ENCODE measurements around the gene SKA3. TPM values are rescaled to one million over a fixed set of nuclear protein-coding genes. Genes with fewer than 3 reads are reported as not detected.
"Not testable (repeated sequence)": the region's sequence is repeated elsewhere in the genome, so short reads cannot be mapped to it uniquely, and the experiment has no call there.

The SKA3 gene
- 1 to 10 TPM in 1 of 7 donors, under 1 TPM in 6; 0.12 to 1.2 (median 0.43) TPM for total RNA-seq
- polyA plus RNA-seq: 1 to 10 TPM in 1 of 2 donors, under 1 TPM in 1; 0.16 to 1.6 TPM
- long read RNA-seq, donor 1: 0 reads
- long read RNA-seq, donor 2, transcript SKA3-202 (9 exons, 2,919 nt): major isoform, 6 of 8 reads
- long read RNA-seq, donor 2, partial matches to known transcripts: 0 of 8 reads
- long read RNA-seq, donor 2, other reads (novel, unspliced or antisense): 0 of 8 reads
- long read RNA-seq, donor 3, partial matches to known transcripts: 0 of 2 reads
- long read RNA-seq, donor 3, other reads (novel, unspliced or antisense): 1 of 2 reads

GRCh38 chr13:21176215-21176981 is at the start of gene SKA3, which contains the start of gene MRPL57:
TSS of gene SKA3 (minus strand) at chr13:21176552. CDS start at chr13:21176477, 75 bp downstream.
TSS of gene MRPL57 (plus strand) at chr13:21176658. CDS start at chr13:21176917, 259 bp downstream.
- no peaks in the 10 kb centered on the region for H3K9me3 ChIP-seq
- peaks cover 2% of the 10 kb centered on the region for H3K4me1 ChIP-seq (ENCODE audit: insufficient read depth)
- H3K27me3 ChIP-seq: no peaks in the 10 kb centered on the region
- peak within 1 kb of the TSS; percentile 92 for H3K4me3 ChIP-seq
- TF ChIP-seq CTCF (IDR thresholded peaks at IDR 0.05) (peak in 2 of 3 donors; percentile 39 to 60), POLR2A (IDR thresholded peaks at IDR 0.05) (peak; percentile 89), EP300 (IDR thresholded peaks at IDR 0.05) (no peak)
- DNase-seq: peak; percentile 90 to 95 (median 93)
- H3K27ac ChIP-seq: peak within 1 kb of the TSS; percentile 86 to 93
- H3K36me3 ChIP-seq: no peaks in the 10 kb centered on the region
- intact Hi-C loops (cut with DNase I): no loop called here
- WGBS, 3 donors: 0 to 1% (median 1%) methylated on average over 80 to 93 of the region's 93 CpGs

- H3K27ac ChIP-seq: no peak overlapping the region
- intact Hi-C loops (cut with DNase I): no loop called here
Measured at GRCh38 chr13:21225082-21225481, 48.7 kb upstream of the SKA3 start.

GRCh38 chr13:21221268-21221667 is 44.9 kb upstream of the SKA3 start:
- H3K27ac ChIP-seq: no peak overlapping the region
- H3K4me1 ChIP-seq (ENCODE audit: insufficient read depth): no peaks in the 10 kb centered on the region
- H3K9me3 ChIP-seq: no peaks in the 10 kb centered on the region
- TF ChIP-seq POLR2A (IDR thresholded peaks at IDR 0.05): no peak
- TF ChIP-seq CTCF (IDR thresholded peaks at IDR 0.05): no peak
- no peak for TF ChIP-seq EP300 (IDR thresholded peaks at IDR 0.05)
- H3K27me3 ChIP-seq: no peaks in the 10 kb centered on the region
- intact Hi-C loops (cut with DNase I): no loop called here
- H3K36me3 ChIP-seq: no peaks in the 10 kb centered on the region
- DNase-seq: no peak
- H3K4me3 ChIP-seq: no peak overlapping the region

More at GRCh38 chr13:21225082-21225481, 48.7 kb upstream of the SKA3 start:
- Histone ChIP-seq H3K9me3 (no peaks in the 10 kb centered on the region), H3K27me3 (no peaks in the 10 kb centered on the region), H3K4me3 (no peak overlapping the region), H3K4me1 (ENCODE audit: insufficient read depth) (no peaks in the 10 kb centered on the region), H3K36me3 (no peaks in the 10 kb centered on the region)
- WGBS, 3 donors: 78 to 87% (median 85%) methylated on average over 6 of the region's 6 CpGs
- no peak for TF ChIP-seq EP300 (IDR thresholded peaks at IDR 0.05)
- TF ChIP-seq CTCF (IDR thresholded peaks at IDR 0.05): no peak
- TF ChIP-seq POLR2A (IDR thresholded peaks at IDR 0.05): no peak
- DNase-seq: no peak

GRCh38 chr13:21219716-21220115 is 43.4 kb upstream of the SKA3 start:
- H3K36me3 ChIP-seq; intact Hi-C loops (cut with DNase I); H3K4me3 ChIP-seq; H3K27ac ChIP-seq; DNase-seq; H3K9me3 ChIP-seq; H3K27me3 ChIP-seq; H3K4me1 ChIP-seq (ENCODE audit: insufficient read depth): not testable (repeated sequence)
- 74 to 88% (median 79%) methylated on average over 3 of the region's 3 CpGs for WGBS, 3 donors

GRCh38 chr13:21219036-21219381 is 42.7 kb upstream of the SKA3 start:
- 80 to 88% (median 86%) methylated on average over 3 of the region's 3 CpGs for WGBS, 3 donors
- Histone ChIP-seq H3K27me3 (no peaks in the 10 kb centered on the region), H3K4me1 (ENCODE audit: insufficient read depth) (no peaks in the 10 kb centered on the region), H3K9me3 (no peaks in the 10 kb centered on the region), H3K4me3 (no peak overlapping the region), H3K36me3 (no peaks in the 10 kb centered on the region), H3K27ac (no peak overlapping the region)
- intact Hi-C loops (cut with DNase I): no loop called here
- TF ChIP-seq CTCF (IDR thresholded peaks at IDR 0.05): no peak
- DNase-seq: no peak

Data from ovary (tissue), 10 donors.